Stimulated activated CD8-positive, alpha-beta memory T cell treated with anti-CD3 and anti-CD28 coated beads, Interleukin-15, amount 100 ng/mL, for 48 hours (primary cell): ENCODE data around the gene EPB41L2.
A peak's percentile ranks its signal among the peaks of the same experiment; 100 is the strongest.

Source experiments
- DNase-seq, 2 donors: peaks; one replicate each; pipeline ENCODE4 v3.0.0-alpha.2; 2020; ENCODE audit warnings: low read depth in 2 of 2

The EPB41L2 gene

DNA sequence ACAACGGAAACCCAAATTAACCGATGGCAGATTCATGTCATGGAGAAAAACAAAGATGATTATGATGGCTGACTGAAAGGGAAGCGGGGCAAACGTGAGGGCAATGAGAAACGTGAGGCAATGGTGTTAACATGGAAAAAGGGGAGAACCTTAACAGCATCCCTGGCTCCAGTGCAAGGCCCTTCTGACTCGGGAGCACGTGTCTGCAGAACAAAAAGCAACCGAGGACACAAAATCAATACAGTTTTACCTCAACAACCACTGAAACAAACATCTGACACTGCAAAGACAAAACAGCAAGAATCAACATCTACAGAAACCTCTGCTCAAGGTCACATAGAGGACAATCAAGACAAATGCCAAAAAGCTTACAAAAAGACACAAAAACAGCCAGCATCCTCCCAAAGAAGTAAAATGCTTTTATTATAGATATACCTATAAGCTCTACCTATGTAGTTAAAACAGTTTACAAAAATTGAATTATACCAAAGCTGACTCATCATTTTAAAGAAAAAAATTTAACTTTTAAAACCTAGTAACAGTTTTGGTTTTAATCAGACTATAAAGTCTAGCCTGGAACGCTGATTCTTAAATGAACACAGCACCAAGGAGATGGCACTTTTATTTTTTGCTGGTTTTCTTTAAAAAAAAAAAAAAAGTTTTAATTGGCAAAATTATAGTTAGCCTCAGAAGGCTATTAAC is 192.7 kb downstream of the EPB41L2 start:
- no peak for DNase-seq

DNA sequence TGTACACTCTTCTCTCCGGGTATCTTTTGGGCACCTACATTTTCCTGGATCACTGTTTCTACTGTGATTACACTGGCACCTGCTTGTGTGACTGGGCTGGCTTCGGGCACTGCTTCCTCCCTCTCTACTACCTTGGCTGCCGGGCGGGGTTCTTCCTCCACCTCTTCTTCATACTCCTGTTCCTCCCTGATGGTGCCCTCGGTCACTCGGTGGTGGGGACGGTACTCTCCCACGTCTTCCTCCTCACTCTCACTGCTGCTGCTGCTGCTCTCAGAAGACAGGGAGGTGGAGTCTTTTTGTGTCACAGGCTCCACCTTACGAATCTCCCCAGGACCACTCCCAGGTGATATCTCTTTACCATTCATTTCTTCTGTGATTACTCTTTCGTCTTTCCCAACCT is 193.4 kb downstream of the EPB41L2 start:
- DNase-seq, result no peak

DNA sequence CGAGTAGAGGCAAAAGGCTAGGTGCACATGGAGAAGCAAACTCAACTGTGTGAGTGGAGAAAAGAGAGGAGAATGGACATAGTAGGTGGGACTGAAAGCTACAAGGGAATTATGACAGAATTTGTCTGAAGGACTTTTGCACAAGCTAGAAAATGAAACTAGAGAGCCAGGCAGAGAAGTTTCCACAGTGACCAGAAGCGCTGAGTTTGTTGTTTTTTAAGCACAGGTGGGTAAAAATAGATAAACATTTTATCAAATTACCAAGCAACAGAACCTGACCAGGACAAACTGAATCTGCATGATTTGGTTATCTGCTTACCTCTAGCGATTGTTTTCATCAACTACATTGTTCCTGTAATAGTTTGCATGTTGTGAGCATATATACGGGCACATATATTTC is 197.3 kb downstream of the EPB41L2 start:
- DNase-seq, result no peak

DNA sequence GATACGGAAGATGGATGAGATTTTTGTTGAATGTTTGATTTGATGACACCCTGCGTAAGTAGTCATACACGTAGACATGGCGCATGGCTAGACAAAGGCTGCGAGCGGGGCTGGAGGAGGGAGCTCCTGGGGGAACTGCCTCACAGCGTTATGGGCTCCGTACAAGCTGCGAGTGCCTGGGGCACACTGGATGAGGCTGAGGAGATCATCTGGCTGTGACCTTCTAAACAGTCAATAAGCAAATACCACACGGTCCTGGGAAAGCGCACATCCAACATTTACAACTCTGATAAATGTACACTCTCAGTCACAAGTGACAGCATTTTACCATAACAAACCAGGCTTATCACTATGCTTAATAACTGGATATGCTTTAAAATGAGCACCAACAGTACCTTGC is 198.7 kb downstream of the EPB41L2 start:
- no peak for DNase-seq

DNA sequence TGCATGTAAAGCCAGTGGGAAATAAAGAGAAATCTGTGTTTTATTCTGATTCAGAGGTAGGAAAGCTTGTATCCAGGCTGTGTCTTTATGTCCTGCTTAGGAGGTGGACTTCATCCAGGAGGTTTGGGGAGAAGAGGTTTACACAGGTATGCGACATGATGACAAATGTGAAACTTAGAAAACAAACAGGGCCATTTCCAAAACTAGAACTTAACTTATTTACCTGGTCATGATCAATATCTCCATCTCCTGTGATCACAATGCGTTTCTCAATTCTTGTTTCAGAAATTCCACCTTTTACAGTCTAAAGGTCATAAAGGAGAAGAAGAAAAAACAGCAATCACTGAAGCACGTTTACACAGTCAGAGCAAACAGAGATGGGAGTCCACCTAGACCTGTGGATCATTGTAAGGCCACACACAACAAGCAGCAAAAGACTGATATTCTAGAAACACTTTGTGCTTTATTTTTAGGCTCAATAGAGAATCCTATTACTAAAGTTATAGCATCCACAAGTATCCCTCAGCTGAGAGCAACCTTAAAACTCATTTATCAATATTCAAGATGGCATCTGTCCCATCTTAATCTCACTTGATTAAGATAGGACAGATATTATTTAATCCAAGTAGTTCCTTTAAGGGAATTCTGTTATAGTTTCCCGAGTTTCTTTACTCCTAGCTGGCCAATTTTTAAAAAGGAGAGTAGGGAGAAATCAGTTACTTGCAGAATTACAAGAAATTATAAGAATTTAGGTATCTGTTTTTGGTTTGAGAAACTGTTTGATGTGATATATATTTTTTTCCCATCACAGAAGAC is 199.4 kb downstream of the EPB41L2 start:
- DNase-seq, result no peak

DNA sequence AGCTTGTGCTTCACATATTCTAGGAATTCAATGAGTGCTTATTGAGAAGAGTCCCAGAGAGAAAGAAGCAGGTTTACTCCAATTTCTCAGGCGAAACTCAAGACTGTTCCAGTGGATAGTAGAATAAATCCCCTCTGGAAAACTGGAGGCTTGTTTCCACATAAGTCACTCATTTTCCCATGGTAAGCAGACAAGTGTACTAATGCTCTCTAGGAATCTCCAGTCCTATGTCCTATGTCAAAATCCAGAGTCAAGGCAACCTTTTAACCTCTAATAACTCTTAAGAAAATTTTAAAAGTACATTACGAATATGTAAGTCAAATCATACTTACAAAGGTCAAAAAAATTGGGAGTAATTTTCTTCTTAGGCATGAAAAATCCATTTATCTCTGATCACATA is 200.7 kb downstream of the EPB41L2 start:
- no peak for DNase-seq

DNA sequence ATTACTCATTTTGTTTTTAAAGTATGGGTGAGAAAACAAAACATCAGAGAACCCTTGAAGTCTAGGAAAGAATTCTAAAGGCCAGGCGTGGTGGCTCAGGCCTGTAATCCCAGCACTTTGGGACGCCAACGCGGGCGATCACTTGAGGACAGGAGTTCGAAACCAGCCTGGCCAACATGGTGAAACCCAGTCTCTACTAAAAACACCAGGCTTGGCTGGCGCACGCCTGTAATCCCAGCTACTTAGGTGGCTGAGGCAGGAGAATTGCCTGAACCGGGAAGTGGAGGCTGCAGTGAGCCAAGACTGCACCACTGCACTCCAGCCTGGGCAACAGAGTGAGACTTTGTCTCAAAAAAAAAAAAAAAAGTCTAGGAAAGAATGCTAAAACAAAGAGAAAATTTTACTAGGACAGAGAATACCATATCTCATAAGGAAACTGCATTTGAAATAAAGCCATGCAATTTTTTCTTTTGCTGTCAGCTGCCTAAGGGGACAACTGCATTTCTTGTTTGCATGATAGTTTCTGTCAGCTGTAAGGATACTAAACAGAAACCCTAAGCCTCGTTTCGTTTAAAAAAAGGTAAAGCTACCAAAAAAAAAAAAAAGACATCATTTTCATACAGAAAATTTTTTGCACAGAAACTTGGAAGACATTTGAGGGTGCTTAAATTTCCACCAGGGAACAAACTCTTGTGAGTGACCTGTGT is 203.7 kb downstream of the EPB41L2 start:
- no peak for DNase-seq

DNA sequence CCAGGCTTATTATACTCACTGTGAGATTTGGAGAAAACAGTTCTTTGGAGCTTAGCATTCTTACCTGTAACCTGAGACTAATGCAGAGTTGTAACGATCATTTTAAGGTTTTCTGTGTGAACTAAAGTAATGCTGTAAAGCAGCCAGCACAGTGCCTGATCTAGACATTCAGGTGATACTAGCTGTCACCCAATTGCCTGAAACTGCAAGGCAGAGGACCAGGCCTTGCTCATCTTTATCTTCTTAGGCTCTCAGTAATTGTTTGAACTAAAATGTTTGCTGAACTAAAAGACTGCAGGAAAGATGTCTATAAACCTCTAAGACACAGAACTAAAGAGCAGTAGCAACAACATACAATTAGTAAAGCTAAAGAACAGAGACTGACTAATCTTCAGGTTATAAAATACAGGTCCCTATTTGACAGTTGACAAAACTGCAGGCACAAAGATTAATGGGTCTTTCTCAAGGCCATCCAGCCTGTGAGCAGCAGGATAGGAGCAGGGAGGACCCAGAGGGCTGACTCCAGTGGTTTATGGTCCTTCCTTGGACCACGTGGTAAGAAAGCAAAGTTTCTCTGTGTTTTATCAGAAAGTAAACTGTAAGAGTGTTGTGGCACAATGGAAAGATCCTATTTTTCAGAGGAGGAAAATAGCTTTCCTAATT is 204.4 kb downstream of the EPB41L2 start:
- DNase-seq, result no peak

DNA sequence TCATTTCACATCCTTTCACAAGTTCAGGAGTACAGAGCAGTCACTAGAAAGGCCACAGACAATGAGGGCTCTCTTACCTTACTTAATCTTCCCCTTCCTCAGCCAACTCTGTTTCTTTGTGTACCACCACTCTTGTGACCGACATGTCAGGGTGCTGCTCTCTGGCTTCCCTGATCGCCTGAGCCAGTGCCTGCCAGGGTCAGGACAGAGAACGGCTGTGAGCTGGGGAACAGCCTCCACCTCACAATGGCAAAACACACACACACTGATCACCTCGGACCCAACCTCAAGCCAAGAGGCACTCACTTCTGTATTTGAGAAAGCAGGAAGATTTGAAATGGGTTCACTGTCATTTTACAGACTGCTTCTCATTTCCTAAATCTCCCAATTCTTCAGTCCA is 205.0 kb downstream of the EPB41L2 start:
- DNase-seq, result no peak

DNA sequence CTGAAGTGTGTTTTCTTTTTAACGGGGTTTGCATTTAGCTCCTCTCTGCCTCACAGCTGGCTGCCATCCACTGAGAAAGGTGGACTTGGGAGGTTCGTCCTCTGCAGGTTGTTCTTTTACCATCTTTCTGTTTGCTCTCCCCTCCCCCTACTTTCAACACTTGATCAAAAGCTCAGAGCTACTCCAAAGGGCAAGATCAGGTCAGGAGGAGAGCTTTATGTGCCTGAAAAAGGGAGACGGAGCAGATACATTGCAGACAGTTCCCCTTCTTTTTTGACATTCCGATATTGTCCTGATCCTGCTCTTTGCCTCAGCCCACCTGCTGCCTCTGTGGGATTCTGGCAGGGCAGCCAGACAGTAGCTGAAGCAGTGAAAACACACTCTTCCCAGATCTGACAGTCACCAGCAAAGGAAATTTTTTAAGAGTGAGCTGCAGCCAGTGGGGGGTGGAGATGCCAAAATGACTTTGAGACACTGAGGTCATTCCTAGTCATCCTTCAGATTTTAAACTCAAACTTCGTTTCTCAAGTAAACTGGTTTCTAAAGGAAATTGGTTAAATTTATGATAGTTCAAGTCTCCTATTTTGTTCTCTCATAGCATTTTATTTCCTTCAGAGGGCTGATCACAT is 209.4 kb downstream of the EPB41L2 start:
- DNase-seq, result no peak

DNA sequence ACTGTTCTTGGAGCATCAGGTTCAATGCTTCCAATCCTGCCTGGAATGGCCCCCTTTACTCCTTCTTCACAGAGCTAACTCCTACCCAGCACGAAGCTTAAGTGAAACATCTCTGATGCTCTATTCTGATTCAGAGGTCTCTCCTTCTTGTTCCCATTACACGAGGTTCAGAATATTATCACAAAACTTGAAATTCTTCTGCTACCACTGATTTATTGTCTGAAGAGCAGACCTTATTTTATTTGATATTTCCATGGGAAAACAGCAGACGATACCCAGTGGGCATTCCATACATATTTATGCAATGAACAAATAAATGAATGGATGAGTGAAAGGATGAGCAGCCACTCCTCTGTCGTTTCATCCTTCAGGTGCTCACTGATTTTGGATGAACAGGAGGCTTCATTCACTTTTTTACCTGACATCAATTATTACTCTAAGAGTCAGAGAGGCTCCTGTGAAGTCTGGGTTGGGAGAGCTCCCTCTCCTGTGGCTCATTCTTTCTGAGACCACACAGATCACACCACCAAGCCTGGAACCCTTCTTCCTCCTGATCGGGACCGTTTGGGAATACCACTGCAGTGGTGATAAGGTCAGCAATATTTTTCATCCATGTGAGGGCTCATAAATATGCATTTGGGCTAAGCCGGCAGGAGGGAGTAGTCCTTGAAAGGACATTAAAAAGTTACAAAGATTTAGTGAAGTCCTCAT is 210.0 kb downstream of the EPB41L2 start:
- no peak for DNase-seq

DNA sequence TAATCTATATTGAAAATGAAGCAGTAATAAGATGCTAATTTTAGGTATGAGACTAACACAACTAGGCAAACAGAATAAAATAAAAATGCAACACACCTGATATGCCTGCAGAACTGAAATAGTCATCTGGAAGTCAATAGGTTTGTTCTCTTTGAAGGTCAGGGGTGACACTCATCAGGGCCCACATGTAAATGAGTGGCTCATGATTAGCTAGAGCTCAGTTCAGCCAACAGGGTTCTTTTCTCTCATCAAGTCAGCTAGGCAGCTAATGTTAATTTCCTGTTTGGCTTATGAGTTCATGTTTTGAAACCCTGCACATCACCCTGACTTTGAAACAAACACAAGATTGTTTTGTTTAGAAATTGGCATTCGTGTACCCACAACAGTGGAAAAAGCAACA is 212.0 kb downstream of the EPB41L2 start:
- no peak for DNase-seq

DNA sequence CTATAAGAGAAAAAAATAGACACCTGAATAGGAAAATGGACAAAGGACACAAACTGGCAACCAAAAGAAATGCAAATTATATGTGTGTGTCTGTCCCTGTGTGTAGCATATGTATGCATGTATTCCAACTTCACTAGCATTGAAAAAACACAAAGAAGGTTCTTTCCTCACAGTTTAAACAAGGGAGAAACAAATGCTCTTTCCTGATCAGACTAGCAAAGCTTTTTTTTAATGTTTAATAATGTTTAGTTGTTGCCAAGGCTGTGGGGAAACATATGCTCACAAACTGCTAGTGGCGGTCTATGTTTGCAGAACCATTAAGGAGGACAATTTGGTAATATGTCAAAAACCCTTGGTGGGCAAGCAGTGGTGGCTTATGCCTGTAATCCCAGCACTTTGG is 213.5 kb downstream of the EPB41L2 start:
- DNase-seq, result no peak

DNA sequence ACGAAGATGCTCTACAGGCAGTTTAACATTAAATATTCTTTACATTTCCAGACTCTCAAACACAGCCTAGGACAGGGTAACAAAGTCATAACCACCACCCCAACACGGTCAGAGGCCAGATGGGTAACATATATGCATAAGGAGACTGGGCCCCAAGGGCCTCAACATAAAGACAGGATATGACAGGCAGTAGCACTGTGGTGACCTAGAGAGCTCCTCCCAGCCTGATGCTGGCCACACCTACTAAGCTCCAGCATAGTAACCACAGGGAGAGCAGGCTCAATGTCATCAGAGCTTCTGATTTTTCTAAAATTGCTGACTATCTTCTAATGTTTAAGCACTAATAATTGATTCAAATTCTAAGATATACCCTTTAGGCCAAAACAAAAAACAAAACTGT is 214.1 kb downstream of the EPB41L2 start:
- peak; percentile 0 to 4 for DNase-seq

DNA sequence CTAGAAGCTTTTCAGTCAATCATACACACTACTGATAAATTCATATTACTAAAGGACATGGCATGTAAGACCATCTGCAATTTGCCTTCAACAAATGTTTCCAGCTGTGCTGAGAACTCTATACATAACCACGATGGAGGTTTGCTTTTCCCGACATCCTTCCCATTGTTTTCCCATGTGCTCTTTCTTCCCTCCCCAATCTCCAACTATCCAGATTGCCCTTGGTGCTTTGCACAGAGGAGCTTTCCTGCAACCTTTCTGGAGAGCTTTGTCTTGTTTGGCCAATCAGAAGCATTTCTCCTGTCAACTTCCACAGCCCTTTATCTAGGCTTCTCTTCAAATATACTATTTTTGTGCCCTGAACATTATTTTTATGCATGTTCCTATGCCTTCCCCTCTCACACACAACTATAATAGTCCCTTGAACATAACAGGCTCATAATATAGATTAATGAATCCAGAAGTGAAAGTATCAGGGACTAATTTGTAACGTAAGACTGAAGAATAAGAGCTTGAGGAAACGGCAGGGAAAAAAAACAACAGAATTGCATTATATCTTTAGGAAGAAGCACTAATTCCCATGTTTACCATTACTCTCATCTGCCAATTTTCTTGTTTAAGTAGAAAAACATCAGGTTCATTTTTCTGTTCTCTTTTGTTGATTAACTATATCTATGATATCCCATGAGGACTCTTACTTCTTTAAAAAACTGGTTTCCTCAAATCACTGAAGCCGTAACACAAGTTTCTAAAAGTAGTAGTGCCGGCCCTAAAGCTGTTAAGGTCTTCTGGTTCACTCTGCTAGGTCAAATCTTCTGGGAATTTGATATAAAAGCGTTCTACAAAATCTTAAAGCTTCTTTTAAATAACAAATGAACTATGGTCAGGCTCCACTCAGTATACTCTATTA is 215.8 kb downstream of the EPB41L2 start:
- no peak for DNase-seq

DNA sequence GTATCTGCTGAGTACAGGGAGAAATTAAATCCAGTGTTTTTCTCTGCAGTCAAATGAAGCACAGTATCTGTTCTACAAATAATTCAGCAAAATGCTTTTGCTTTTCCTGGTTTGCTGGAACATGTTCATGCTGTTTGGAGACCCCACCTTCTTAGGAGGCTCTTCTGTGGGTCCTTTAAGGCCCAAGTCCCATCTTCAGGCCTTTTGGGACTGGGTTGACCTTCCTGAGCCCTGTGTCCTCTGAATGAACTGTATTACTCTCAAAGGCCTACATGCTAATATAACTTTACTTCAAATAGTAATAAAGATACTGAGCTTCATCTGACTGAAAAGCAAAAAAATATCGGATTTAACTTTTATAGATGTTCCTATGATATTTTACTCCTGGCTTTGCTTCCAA is 216.5 kb downstream of the EPB41L2 start:
- DNase-seq, result no peak

DNA sequence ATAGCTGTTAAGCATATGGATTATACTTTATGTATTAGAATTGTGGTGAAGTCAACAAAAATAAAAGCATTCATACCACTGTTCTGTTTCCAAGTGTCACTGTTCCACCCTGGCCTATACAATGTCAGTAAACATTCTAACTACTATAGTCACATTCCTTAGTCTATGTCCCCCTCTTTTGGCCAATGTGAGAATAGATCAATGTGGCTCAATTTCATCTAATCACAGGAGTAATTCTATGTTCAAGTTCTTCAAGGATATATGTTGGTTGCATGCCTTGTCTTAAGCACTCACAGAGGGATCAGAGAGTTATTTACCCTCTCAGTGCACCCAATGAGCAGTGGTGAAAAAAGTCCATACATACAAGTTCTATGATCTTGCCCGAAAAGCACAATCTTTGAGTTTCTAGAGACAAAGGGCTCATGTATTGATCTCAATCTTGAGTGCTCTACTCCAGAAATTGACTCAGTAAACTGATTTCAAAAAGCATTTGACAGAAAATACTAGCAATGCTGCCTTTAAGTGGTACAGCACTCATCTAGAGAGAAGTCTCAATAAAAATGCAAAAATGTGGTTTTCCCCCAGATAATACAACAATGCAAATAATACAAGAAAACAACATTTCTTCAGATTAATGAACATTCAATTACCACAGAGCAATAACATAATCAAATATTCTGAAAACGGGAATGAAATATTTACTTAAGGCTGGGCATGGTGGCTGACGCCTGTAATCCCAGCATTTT is 219.3 kb downstream of the EPB41L2 start:
- DNase-seq, result no peak

DNA sequence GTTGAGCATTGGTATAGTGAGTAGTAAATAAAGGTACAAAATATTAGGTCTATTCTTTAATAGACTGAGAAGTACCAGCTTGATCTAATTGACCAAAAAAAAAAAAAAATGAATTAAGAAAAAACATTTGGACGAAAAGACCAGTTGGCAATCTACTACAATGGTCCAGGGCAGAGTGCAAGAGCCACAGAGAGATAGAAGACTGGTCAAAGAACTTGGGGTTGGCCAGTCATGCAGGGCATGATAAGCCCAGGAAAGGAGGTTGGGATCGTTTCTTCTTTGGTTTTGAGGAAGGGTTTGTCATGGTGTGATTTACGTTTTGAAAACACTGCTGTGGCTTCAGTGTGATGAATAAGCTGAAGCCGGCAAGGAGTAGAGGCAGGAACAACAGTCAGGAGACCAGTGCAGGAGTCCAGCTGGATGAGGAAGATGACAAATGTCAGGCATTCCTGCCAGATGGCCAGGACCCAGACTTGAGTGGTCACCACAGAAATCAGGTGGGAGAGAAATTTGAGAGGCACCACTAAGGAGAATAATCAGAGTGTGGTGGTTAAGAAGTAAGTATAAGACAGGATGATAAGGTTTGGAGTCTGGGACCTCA is 221.8 kb downstream of the EPB41L2 start:
- no peak for DNase-seq

DNA sequence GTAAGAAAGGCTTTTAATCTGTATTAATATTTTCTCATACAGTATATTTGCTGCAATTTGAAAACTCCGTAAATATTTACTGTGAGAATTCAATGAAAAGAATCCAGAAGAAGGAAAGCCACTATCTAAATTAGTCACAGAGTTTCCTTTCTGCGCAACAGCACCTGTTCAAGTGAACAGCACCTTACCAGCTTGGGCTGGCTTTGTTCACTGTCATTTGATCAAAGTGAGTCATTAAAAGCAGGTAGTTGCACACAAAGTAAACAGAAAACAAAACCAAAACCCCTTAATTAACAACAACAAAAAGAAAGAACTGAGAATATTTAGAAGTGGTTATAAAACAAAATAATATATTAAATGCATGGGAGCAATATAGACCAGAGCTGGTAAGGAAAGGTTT is 223.0 kb downstream of the EPB41L2 start:
- DNase-seq, result no peak
